Kidney epithelial cell (primary cell): ENCODE results near the gene MAP7D2. TPM values are rescaled to one million over a fixed set of nuclear protein-coding genes. Genes with fewer than 3 reads are reported as not detected.

Experiments used
- DNase-seq: peaks from one replicate; pipeline ENCODE4 v3.0.0-alpha.2; 2010; ENCODE audit warnings: low read depth
- H3K27me3 ChIP-seq: 2 replicates; pipeline ENCODE4 v1.6.0; 2011; ENCODE audit warnings: low read length; ENCODE audit not compliant: control insufficient read depth, insufficient read depth
- H3K36me3 ChIP-seq: 2 replicates; pipeline ENCODE4 v1.5.1; 2011; ENCODE audit warnings: low read length; ENCODE audit not compliant: control insufficient read depth, insufficient read depth
- H3K4me3 ChIP-seq: 2 replicates; pipeline ENCODE4 v1.5.1; 2011; ENCODE audit warnings: low read depth, mild to moderate bottlenecking, control low read depth, low read length
- CTCF ChIP-seq: IDR thresholded peaks from 2 replicates; pipeline ENCODE4 v1.5.1; 2011; ENCODE audit warnings: mild to moderate bottlenecking, moderate library complexity, low read length, control low read depth, inconsistent platforms; ENCODE audit not compliant: insufficient read depth, poor library complexity, severe bottlenecking
- total RNA-seq: library from RNA; depleted of rRNA; stranded (reverse); fragments of >200 nt; gene quantifications from 2 replicates; pipeline ENCODE4 v1.2.3, GENCODE V29; 2015

Gene MAP7D2
- total RNA-seq, 1 donor from 2014 or later, result 2.0 TPM

GRCh38 chrX:19981947-19982346 is 134.8 kb downstream of the MAP7D2 start:
- H3K27me3 ChIP-seq, result no peaks in the 10 kb centered on the region
- no peak for TF ChIP-seq CTCF
- no peaks in the 10 kb centered on the region for H3K36me3 ChIP-seq
- DNase-seq, result no peak
- no peak overlapping the region for H3K4me3 ChIP-seq

GRCh38 chrX:19975845-19976244 is 140.9 kb downstream of the MAP7D2 start:
- TF ChIP-seq CTCF, result no peak
- DNase-seq, result no peak
- H3K4me3 ChIP-seq, result no peak overlapping the region
- no peaks in the 10 kb centered on the region for H3K27me3 ChIP-seq
- H3K36me3 ChIP-seq, result no peaks in the 10 kb centered on the region

- Histone ChIP-seq H3K27me3 (no peaks in the 10 kb centered on the region), H3K4me3 (no peak overlapping the region), H3K36me3 (no peaks in the 10 kb centered on the region)
- DNase-seq, result no peak
- TF ChIP-seq CTCF, result no peak
These were observed 143.7 kb downstream of the MAP7D2 start for GRCh38 chrX:19972984-19973383.

- Histone ChIP-seq H3K4me3 (no peak overlapping the region), H3K36me3 (no peaks in the 10 kb centered on the region), H3K27me3 (no peaks in the 10 kb centered on the region)
- no peak for DNase-seq
- TF ChIP-seq CTCF, result no peak
These were observed 148.4 kb downstream of the MAP7D2 start for GRCh38 chrX:19968276-19968675.

- H3K4me3 ChIP-seq, result no peak overlapping the region
- no peak for TF ChIP-seq CTCF
- no peaks in the 10 kb centered on the region for H3K27me3 ChIP-seq
- DNase-seq, result no peak
- no peaks in the 10 kb centered on the region for H3K36me3 ChIP-seq
These were observed 150.7 kb downstream of the MAP7D2 start for GRCh38 chrX:19966056-19966455.

- no peak for TF ChIP-seq CTCF
- Histone ChIP-seq H3K36me3 (no peaks in the 10 kb centered on the region), H3K27me3 (no peaks in the 10 kb centered on the region), H3K4me3 (no peak overlapping the region)
- no peak for DNase-seq
These were observed 152.5 kb downstream of the MAP7D2 start for GRCh38 chrX:19964017-19964710.
